PC-3 (cell line): ENCODE measurements around the gene CCNB1. TPM values are rescaled to one million over a fixed set of nuclear protein-coding genes. Genes with fewer than 3 reads are reported as not detected.

ENCODE experiments used
- ATAC-seq: fragments of 200-7000 bp; cut with Tn5 transposase; 2 replicates; pipeline ENCODE4 v1.9.1; 2020; ENCODE audit warnings: mild to moderate bottlenecking, moderate library complexity
- BruUV-seq: library from RNA; stranded (reverse); fragments of 400-500 nt; replicated peaks from 2 replicates; lab custom pipeline; 2021; lab: Mats Ljungman, UMichigan
- CTCF ChIA-PET: fragments of 300-600 bp; sonication (Branson Sonifier 250); formaldehyde crosslinking; loops from one replicate; lab custom pipeline; 2022; ENCODE audit warnings: antibody characterized with exemption; lab: Charles Lee
- POLR2A ChIA-PET: fragments of 300-600 bp; sonication (Branson Sonifier 250); formaldehyde crosslinking; loops from one replicate; lab custom pipeline; 2022; ENCODE audit warnings: antibody characterized with exemption; ENCODE audit not compliant: unreplicated experiment; lab: Charles Lee
- DNase-seq: peaks from one replicate; pipeline ENCODE4 v3.0.0-alpha.2; 2015
- H2AFZ ChIP-seq: fragments of 300-600 bp; sonication (generic); 2 replicates; pipeline ENCODE4 v1.6.0; 2016; ENCODE audit warnings: antibody characterized with exemption, low read length
- H3F3A ChIP-seq: fragments of 300-600 bp; sonication (generic); one replicate; pipeline ENCODE4 v1.6.0; 2017; ENCODE audit warnings: antibody characterized with exemption, low read length, control low read depth, mild to moderate bottlenecking; ENCODE audit not compliant: unreplicated experiment
- H3K27ac ChIP-seq: fragments of 300-600 bp; sonication (generic); 2 replicates; pipeline ENCODE4 v1.5.1; 2016; ENCODE audit warnings: mild to moderate bottlenecking, low read length
- H3K27me3 ChIP-seq: fragments of 300-600 bp; sonication (generic); 2 replicates; pipeline ENCODE4 v1.6.1; 2016; ENCODE audit warnings: low read length, mixed read lengths
- H3K36me3 ChIP-seq: fragments of 300-600 bp; sonication (generic); 2 replicates; pipeline ENCODE4 v1.6.1; 2016; ENCODE audit warnings: low read depth, mixed run types, low read length, mixed read lengths
- H3K4me1 ChIP-seq: fragments of 300-600 bp; sonication (generic); 2 replicates; pipeline ENCODE4 v1.5.1; 2016; ENCODE audit warnings: low read length; ENCODE audit not compliant: insufficient read depth
- H3K4me2 ChIP-seq: fragments of 300-600 bp; sonication (generic); 2 replicates; pipeline ENCODE4 v1.6.0; 2016; ENCODE audit warnings: low read length
- H3K4me3 ChIP-seq: fragments of 300-600 bp; sonication (generic); 2 replicates; pipeline ENCODE4 v1.5.1; 2016; ENCODE audit warnings: mild to moderate bottlenecking, low read length, mixed read lengths
- H3K79me2 ChIP-seq: fragments of 300-600 bp; sonication (generic); 2 replicates; pipeline ENCODE4 v1.6.1; 2017; ENCODE audit warnings: low read length, mixed read lengths
- H3K9ac ChIP-seq: fragments of 300-600 bp; sonication (generic); 2 replicates; pipeline ENCODE4 v1.6.0; 2016; ENCODE audit warnings: mild to moderate bottlenecking, low read length
- H3K9me2 ChIP-seq: fragments of 300-600 bp; sonication (generic); replicated peaks from 2 replicates; pipeline ENCODE4 v1.6.1; 2016; ENCODE audit warnings: mixed run types, low read length, mixed read lengths
- H3K9me3 ChIP-seq: fragments of 300-600 bp; sonication (generic); 2 replicates; pipeline ENCODE4 v1.6.1; 2016; ENCODE audit warnings: low read length, mixed read lengths
- H4K20me1 ChIP-seq: fragments of 300-600 bp; sonication (generic); 2 replicates; pipeline ENCODE4 v1.6.1; 2016; ENCODE audit warnings: low read length, mixed read lengths
- EZH2 ChIP-seq: fragments of 300-600 bp; sonication (generic); IDR thresholded peaks from one replicate; pipeline ENCODE4 v1.6.1; 2017; ENCODE audit warnings: antibody characterized with exemption, mild to moderate bottlenecking, low read length; ENCODE audit not compliant: unreplicated experiment
- EZH2phosphoT487 ChIP-seq: fragments of 300-600 bp; sonication (generic); IDR thresholded peaks from 2 replicates; pipeline ENCODE4 v1.6.1; 2018; ENCODE audit warnings: mild to moderate bottlenecking, antibody characterized with exemption, low read length, borderline replicate concordance
- intact Hi-C: fragments of 100-400 bp; cut with micrococcal nuclease; formaldehyde crosslinking; loops from 2 replicates; pipeline ENCODE4 v1.9.0; 2023
- total RNA-seq: library from RNA; depleted of rRNA; stranded (reverse); fragments of >200 nt; gene quantifications from 2 replicates; pipeline ENCODE4 v1.2.3, GENCODE V29; 2014
- TF ChIP-seq, protein P1 (sequence below): fragments of 300-600 bp; sonication (generic); conservative IDR thresholded peaks from 2 replicates; pipeline ENCODE4 v1.5.1; 2017; ENCODE audit warnings: antibody characterized with exemption, low read depth, mild to moderate bottlenecking, low read length

CCNB1 gene
- total RNA-seq, 1 experiment from 2014 or later, result 185 TPM

DNA sequence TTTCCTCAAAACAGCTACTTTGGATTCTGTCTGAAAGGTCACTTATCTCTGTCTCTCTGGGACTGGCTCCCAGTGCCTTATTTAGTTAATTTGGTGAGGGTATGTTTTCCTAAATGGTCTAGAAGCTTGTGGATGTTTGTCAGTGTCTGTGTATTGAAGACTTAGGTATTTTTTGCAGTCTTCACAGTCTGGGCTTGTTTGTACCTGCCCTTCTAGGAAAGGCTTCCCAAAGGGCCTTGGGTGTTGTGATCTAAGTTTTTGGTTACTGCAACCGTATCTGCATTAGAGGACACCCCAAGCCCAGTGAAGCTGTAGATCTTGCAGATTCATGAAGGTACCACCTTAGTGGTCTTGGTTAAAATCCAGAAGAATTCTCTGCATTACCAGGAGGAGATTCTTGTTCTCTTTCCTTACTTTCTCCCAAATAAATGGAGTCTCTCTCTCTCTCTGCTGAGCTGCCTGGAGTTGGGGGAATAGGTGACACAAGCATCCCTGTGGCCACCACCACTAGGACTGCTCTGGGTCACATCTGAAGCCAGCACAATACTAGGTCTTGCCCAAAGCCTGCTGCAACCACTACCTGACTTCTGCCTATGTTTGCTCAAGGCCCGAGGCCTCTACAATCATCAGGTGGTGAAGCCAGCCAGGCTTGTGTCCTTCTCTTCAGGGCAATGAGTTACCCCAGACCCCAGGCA is 17.8 kb upstream of the CCNB1 start:
- H3K79me2 ChIP-seq, result no peaks in the 10 kb centered on the region
- BruUV-seq, result no TSS peak
- H3K4me3 ChIP-seq, result no peak overlapping the region
- H3K27ac ChIP-seq, result no peak overlapping the region
- H3K4me1 ChIP-seq, result no peaks in the 10 kb centered on the region
- no peaks in the 10 kb centered on the region for H3K9me2 ChIP-seq
- no peak for TF ChIP-seq EZH2phosphoT487
- TF ChIP-seq EZH2, result no peak
- TF ChIP-seq, protein P1, sequence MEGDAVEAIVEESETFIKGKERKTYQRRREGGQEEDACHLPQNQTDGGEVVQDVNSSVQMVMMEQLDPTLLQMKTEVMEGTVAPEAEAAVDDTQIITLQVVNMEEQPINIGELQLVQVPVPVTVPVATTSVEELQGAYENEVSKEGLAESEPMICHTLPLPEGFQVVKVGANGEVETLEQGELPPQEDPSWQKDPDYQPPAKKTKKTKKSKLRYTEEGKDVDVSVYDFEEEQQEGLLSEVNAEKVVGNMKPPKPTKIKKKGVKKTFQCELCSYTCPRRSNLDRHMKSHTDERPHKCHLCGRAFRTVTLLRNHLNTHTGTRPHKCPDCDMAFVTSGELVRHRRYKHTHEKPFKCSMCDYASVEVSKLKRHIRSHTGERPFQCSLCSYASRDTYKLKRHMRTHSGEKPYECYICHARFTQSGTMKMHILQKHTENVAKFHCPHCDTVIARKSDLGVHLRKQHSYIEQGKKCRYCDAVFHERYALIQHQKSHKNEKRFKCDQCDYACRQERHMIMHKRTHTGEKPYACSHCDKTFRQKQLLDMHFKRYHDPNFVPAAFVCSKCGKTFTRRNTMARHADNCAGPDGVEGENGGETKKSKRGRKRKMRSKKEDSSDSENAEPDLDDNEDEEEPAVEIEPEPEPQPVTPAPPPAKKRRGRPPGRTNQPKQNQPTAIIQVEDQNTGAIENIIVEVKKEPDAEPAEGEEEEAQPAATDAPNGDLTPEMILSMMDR, result no peak
- H3K4me2 ChIP-seq, result no peak overlapping the region
- ChIA-PET CTCF (no interaction called here), POLR2A (no interaction called here)
- no peak for DNase-seq
- intact Hi-C loops, result no loop called here
- no peaks in the 10 kb centered on the region for H4K20me1 ChIP-seq
- H3K9me3 ChIP-seq, result no peaks in the 10 kb centered on the region
- H3K27me3 ChIP-seq, result no peaks in the 10 kb centered on the region
- no peak overlapping the region for H2AFZ ChIP-seq
- H3F3A ChIP-seq, result no peaks in the 10 kb centered on the region
- H3K9ac ChIP-seq, result no peak overlapping the region
- H3K36me3 ChIP-seq, result no peaks in the 10 kb centered on the region
- ATAC-seq, result no peak

DNA sequence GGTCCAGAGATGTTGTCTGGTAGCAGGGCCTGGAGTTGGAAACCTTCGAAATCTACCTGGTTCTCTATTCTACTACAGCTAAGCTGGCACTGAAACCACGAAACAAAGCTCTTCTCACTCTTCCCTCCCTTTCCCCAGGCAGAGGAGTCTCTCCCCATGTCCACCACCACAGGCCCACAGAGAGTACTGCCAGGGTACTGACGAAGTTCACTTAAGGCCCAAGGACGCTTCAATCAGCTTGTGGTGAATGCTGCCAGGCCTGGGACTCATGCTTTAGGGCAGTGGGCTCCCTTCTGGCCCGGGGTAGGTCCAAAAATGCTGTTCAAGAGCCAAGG is 17.3 kb upstream of the CCNB1 start:
- POLR2A ChIA-PET, result no interaction called here

DNA sequence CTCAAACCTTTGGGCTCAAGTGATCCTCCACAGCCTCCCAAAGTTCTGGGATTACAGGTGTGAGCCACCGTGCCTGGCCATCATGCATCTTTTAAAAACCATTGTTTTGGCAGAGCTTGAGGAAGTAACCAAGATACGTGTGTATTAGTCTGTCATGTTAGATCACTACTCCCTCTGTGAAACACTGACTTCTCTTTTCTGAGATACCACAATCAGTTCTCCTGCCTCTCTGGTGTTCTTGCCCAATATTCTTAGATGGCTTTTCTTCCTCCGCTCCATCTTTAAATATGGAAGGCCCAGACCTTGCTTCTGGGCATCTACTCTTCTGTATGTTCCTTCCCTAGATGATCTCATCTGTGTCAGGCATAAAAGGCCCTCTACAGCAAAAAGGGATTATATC is 14.2 kb upstream of the CCNB1 start:
- ChIA-PET CTCF (no interaction called here), POLR2A (no interaction called here)
- H3K27me3 ChIP-seq, result no peaks in the 10 kb centered on the region
- intact Hi-C loops, result no loop called here
- no peaks in the 10 kb centered on the region for H4K20me1 ChIP-seq
- H3K4me3 ChIP-seq, result no peak overlapping the region
- no peak overlapping the region for H2AFZ ChIP-seq
- H3F3A ChIP-seq, result no peaks in the 10 kb centered on the region
- no peaks in the 10 kb centered on the region for H3K36me3 ChIP-seq
- no peak for TF ChIP-seq EZH2
- TF ChIP-seq, protein P1, result no peak
- TF ChIP-seq EZH2phosphoT487, result no peak
- no TSS peak for BruUV-seq
- H3K9me2 ChIP-seq, result no peaks in the 10 kb centered on the region
- ATAC-seq (no peak), DNase-seq (no peak)
- no peak overlapping the region for H3K4me2 ChIP-seq
- no peaks in the 10 kb centered on the region for H3K9me3 ChIP-seq
- no peaks in the 10 kb centered on the region for H3K79me2 ChIP-seq
- H3K4me1 ChIP-seq, result no peaks in the 10 kb centered on the region
- H3K9ac ChIP-seq, result no peak overlapping the region
- no peak overlapping the region for H3K27ac ChIP-seq

More for the DNA sequence above, 17.3 kb upstream of the CCNB1 start:
- Histone ChIP-seq H4K20me1 (no peaks in the 10 kb centered on the region), H3K9me2 (no peaks in the 10 kb centered on the region), H2AFZ (no peak overlapping the region), H3K4me3 (no peak overlapping the region), H3K36me3 (no peaks in the 10 kb centered on the region), H3K9ac (no peak overlapping the region), H3K9me3 (no peaks in the 10 kb centered on the region), H3K4me1 (no peaks in the 10 kb centered on the region), H3K27ac (no peak overlapping the region), H3K79me2 (no peaks in the 10 kb centered on the region), H3K4me2 (no peak overlapping the region), H3F3A (no peaks in the 10 kb centered on the region), H3K27me3 (no peaks in the 10 kb centered on the region)
- ATAC-seq (no peak), DNase-seq (no peak)
- CTCF ChIA-PET, result no interaction called here
- intact Hi-C loops, result no loop called here
- TF ChIP-seq EZH2 (no peak), EZH2phosphoT487 (no peak)
- TF ChIP-seq, protein P1, result no peak
- no TSS peak for BruUV-seq
